Endothelial cell of umbilical vein (primary cell): ENCODE measurements around the gene ADAMTSL2. TPM values are rescaled to one million over a fixed set of nuclear protein-coding genes. Genes with fewer than 3 reads are reported as not detected.

Source experiments
- BruUV-seq: library from RNA; stranded (reverse); fragments of 400-500 nt; replicated peaks from 2 replicates; lab custom pipeline; 2021; lab: Mats Ljungman, UMichigan
- CTCF ChIA-PET: fragments of 300-600, 350-600 bp; sonication (Branson Sonifier 250); formaldehyde crosslinking; loops from one replicate; lab custom pipeline; 2021; ENCODE audit warnings: antibody characterized with exemption, inconsistent platforms; lab: Charles Lee
- POLR2A ChIA-PET: fragments of 300-600, 350-600 bp; sonication (Branson Sonifier 250); formaldehyde crosslinking; loops from one replicate; lab custom pipeline; 2021; ENCODE audit warnings: antibody characterized with exemption, inconsistent platforms; lab: Charles Lee
- DNase-seq: peaks from one replicate; pipeline ENCODE4 v3.0.0-alpha.2; 2011; ENCODE audit warnings: low read depth, low spot score
- FAIRE-seq: peaks from 2 replicates; lab custom pipeline; 2011; peaks lifted over from hg19 to GRCh38; lab: Jason Lieb, UNC
- H2AFZ ChIP-seq: 2 replicates; pipeline ENCODE4 v1.6.0; 2012; ENCODE audit warnings: low read depth, low read length, control low read depth, inconsistent platforms
- H3K27ac ChIP-seq: 2 replicates; pipeline ENCODE4 v1.5.1; 2011; ENCODE audit warnings: low read depth, mild to moderate bottlenecking, control low read depth, low read length, moderate library complexity; ENCODE audit not compliant: insufficient read depth
- H3K27me3 ChIP-seq, 2 experiments: 2 replicates each; pipeline versions ENCODE4 v1.6.0 to v1.6.1; 2011; ENCODE audit warnings: low read length in 2 of 2, mixed read lengths in 1 of 2; ENCODE audit not compliant: control insufficient read depth in 2 of 2, insufficient read depth in 2 of 2
- H3K36me3 ChIP-seq, 2 experiments: 2 replicates in 1 of 2; 3 replicates in 1 of 2; pipeline ENCODE4 v1.5.1; 2011; ENCODE audit warnings: low read length in 2 of 2, mild to moderate bottlenecking in 1 of 2, moderate library complexity in 1 of 2; ENCODE audit not compliant: control insufficient read depth in 2 of 2, insufficient read depth in 2 of 2; ENCODE audit errors: extremely low read depth in 1 of 2
- H3K4me1 ChIP-seq: 3 replicates; pipeline ENCODE4 v1.5.1; 2011; ENCODE audit warnings: mild to moderate bottlenecking, low read length; ENCODE audit not compliant: control insufficient read depth, insufficient read depth; ENCODE audit errors: extremely low read depth
- H3K4me2 ChIP-seq: 2 replicates; pipeline ENCODE4 v1.6.1; 2011; ENCODE audit warnings: low read length, control low read depth, mixed read lengths; ENCODE audit not compliant: insufficient read depth
- H3K4me3 ChIP-seq, 3 experiments: fragments of 200-600 bp in 1 of 3; sonication (generic), shearing (Covaris generic) in 1 of 3; replicated peaks in 1 of 3; 2 replicates each; pipeline ENCODE4 v1.5.1; 2011 to 2016; ENCODE audit warnings: control low read depth in 3 of 3, low read length in 3 of 3, mild to moderate bottlenecking in 2 of 3, inconsistent platforms in 1 of 3, low read depth in 1 of 3, moderate library complexity in 1 of 3; ENCODE audit not compliant: insufficient read depth in 1 of 3
- H3K79me2 ChIP-seq: 2 replicates; pipeline ENCODE4 v1.6.0; 2012; ENCODE audit warnings: low read length, inconsistent platforms; ENCODE audit not compliant: control insufficient read depth, insufficient read depth
- H3K9ac ChIP-seq: replicated peaks from 2 replicates; pipeline ENCODE3; 2011; ENCODE audit warnings: low read length, control low read depth; ENCODE audit not compliant: insufficient read depth; ENCODE audit errors: extremely low read depth
- H3K9me1 ChIP-seq: replicated peaks from 3 replicates; pipeline ENCODE4 v1.6.0; 2011; ENCODE audit warnings: mild to moderate bottlenecking, low read length; ENCODE audit not compliant: control insufficient read depth, insufficient read depth; ENCODE audit errors: extremely low read depth
- H3K9me3 ChIP-seq: replicated peaks from 2 replicates; pipeline ENCODE4 v1.5.1; 2012; ENCODE audit warnings: low read length, inconsistent platforms; ENCODE audit not compliant: control insufficient read depth, insufficient read depth
- H4K20me1 ChIP-seq: replicated peaks from 2 replicates; pipeline ENCODE3; 2011; ENCODE audit warnings: mild to moderate bottlenecking, low read length; ENCODE audit not compliant: control insufficient read depth, insufficient read depth; ENCODE audit errors: extremely low read depth
- CTCF ChIP-seq, 2 donors: IDR thresholded peaks; 1 replicate in 1 of 2; 2 replicates in 1 of 2; pipeline ENCODE4 v1.5.1; 2011; ENCODE audit warnings: low read length in 2 of 2, mild to moderate bottlenecking in 2 of 2, moderate library complexity in 2 of 2, control low read depth in 1 of 2, inconsistent platforms in 1 of 2, low read depth in 1 of 2; ENCODE audit not compliant: insufficient read depth in 1 of 2; ENCODE audit errors: extremely low read depth in 1 of 2
- FOS ChIP-seq: IDR thresholded peaks from 2 replicates; pipeline ENCODE4 v1.6.1; 2011; ENCODE audit warnings: mild to moderate bottlenecking, low read length, moderate library complexity, borderline replicate concordance; ENCODE audit not compliant: insufficient read depth
- GATA2 ChIP-seq: IDR thresholded peaks from 2 replicates; pipeline ENCODE4 v1.7.0; 2011; ENCODE audit warnings: low read depth, mild to moderate bottlenecking, moderate library complexity, mixed read lengths, low read length; ENCODE audit not compliant: insufficient read length, insufficient read depth
- MAX ChIP-seq: IDR thresholded peaks from 2 replicates; pipeline ENCODE4 v1.6.1; 2011; ENCODE audit not compliant: insufficient read depth, insufficient read length
- MYC ChIP-seq: IDR thresholded peaks from one replicate; pipeline ENCODE4 v1.6.1; 2011; ENCODE audit warnings: mild to moderate bottlenecking, low read depth, low read length
- dilution Hi-C: fragments of 300-500 bp; cut with MboI; formaldehyde crosslinking; loops from one replicate; pipeline ENCODE4 v1.15.0; 2019; ENCODE audit warnings: low sequenced_read_pairs; ENCODE audit not compliant: extremely low pct_ligation_motif_present
- intact Hi-C: fragments of 100-400 bp; cut with micrococcal nuclease; formaldehyde crosslinking; loops from one replicate; pipeline ENCODE4 v1.10.0; 2022
- polyA plus RNA-seq, 4 experiments: library from polyadenylated mRNA; depleted of rRNA in 3 of 4; stranded (reverse) in 3 of 4; unstranded in 1 of 4; fragments of >200 nt; gene quantifications; 2 replicates each; pipeline versions ENCODE4 v1.2.1 to v1.2.3, GENCODE V29; 2011 to 2012; ENCODE audit warnings: missing spikeins in 1 of 4
- total RNA-seq: library from RNA; stranded (reverse); gene quantifications from 2 replicates; pipeline ENCODE4 v1.2.3, GENCODE V29; 2021

Gene ADAMTSL2
- total and polyA plus RNA-seq, 2 donors (not counting 3 experiments of a cell fraction or from before 2014, with no cell fraction given): not detected

- H3K4me1 ChIP-seq: no peaks in the 10 kb centered on the region
- ChIA-PET POLR2A (no interaction called here), CTCF (no interaction called here)
- intact Hi-C loops: no loop called here
- TF ChIP-seq GATA2 (no peak), MYC (no peak), MAX (no peak), CTCF (IDR thresholded peaks at IDR 0.05; ENCODE audit: extremely low read depth in 1 of 2, insufficient read depth in 1 of 2, low read depth in 1 of 2, low read length in 2 of 2) (no peak), FOS (no peak)
- no peaks in the 10 kb centered on the region for H3K36me3 ChIP-seq
- H2AFZ ChIP-seq: no peak overlapping the region
- no peaks in the 10 kb centered on the region for H3K9me1 ChIP-seq
- BruUV-seq: no TSS peak
- no peak overlapping the region for H3K4me3 ChIP-seq
- no peaks in the 10 kb centered on the region for H4K20me1 ChIP-seq
- no peak overlapping the region for H3K4me2 ChIP-seq
- H3K9ac ChIP-seq: no peak overlapping the region
- H3K27me3 ChIP-seq: peaks cover 3 to 4% of the 10 kb centered on the region in 2 experiments
- no peaks in the 10 kb centered on the region for H3K9me3 ChIP-seq
- dilution Hi-C loops: no loop called here
- no peak overlapping the region for H3K27ac ChIP-seq
- no peak for FAIRE-seq
- no peaks in the 10 kb centered on the region for H3K79me2 ChIP-seq
- DNase-seq: no peak
These were observed 88.1 kb downstream of the ADAMTSL2 start for GRCh38 chr9:133622555-133622954.

Other genes with a start within 250 kb of the ADAMTSL2 start
- 16.0 and 16.4 TPM in 2 replicates for gene SURF6, start 198.5 kb upstream of the ADAMTSL2 start, total RNA-seq
- 4.9 TPM in 2 replicates for gene SURF6, start 198.5 kb upstream of the ADAMTSL2 start, polyA plus RNA-seq
- 26.7 and 27.4 TPM in 2 replicates for gene MED22, start 186.6 kb upstream of the ADAMTSL2 start, total RNA-seq
- gene MED22, start 186.6 kb upstream of the ADAMTSL2 start, polyA plus RNA-seq: 25.7 and 29.5 TPM in 2 replicates
- gene RPL7A, start 186.5 kb upstream of the ADAMTSL2 start, total RNA-seq: 2,043 and 2,112 TPM in 2 replicates
- 2,090 and 2,329 TPM in 2 replicates for gene RPL7A, start 186.5 kb upstream of the ADAMTSL2 start, polyA plus RNA-seq
- gene SURF1, start 178.2 kb upstream of the ADAMTSL2 start, total RNA-seq: 12.0 and 22.8 TPM in 2 replicates
- gene SURF1, start 178.2 kb upstream of the ADAMTSL2 start, polyA plus RNA-seq: 26.6 and 27.1 TPM in 2 replicates
- 9.3 and 10.6 TPM in 2 replicates for gene SURF2, start 178.2 kb upstream of the ADAMTSL2 start, total RNA-seq
- gene SURF2, start 178.2 kb upstream of the ADAMTSL2 start, polyA plus RNA-seq: 14.2 and 16.9 TPM in 2 replicates
- 216 and 230 TPM in 2 replicates for gene SURF4, start 158.6 kb upstream of the ADAMTSL2 start, total RNA-seq
- gene SURF4, start 158.6 kb upstream of the ADAMTSL2 start, polyA plus RNA-seq: 358 and 360 TPM in 2 replicates
- gene STKLD1, start 158.3 kb upstream of the ADAMTSL2 start, total RNA-seq: 0.77 and 0.85 TPM in 2 replicates
- 0.29 and 0.67 TPM in 2 replicates for gene STKLD1, start 158.3 kb upstream of the ADAMTSL2 start, polyA plus RNA-seq
- gene REXO4, start 116.7 kb upstream of the ADAMTSL2 start, total RNA-seq: 27.0 and 29.5 TPM in 2 replicates
- gene REXO4, start 116.7 kb upstream of the ADAMTSL2 start, polyA plus RNA-seq: 16.9 and 19.5 TPM in 2 replicates
- 1.4 and 2.5 TPM in 2 replicates for gene ADAMTS13, start 112.3 kb upstream of the ADAMTSL2 start, total RNA-seq
- 1.5 and 1.8 TPM in 2 replicates for gene ADAMTS13, start 112.3 kb upstream of the ADAMTSL2 start, polyA plus RNA-seq
- gene CACFD1, start 74.7 kb upstream of the ADAMTSL2 start, total RNA-seq: 9.7 and 9.8 TPM in 2 replicates
- 11.5 and 14.0 TPM in 2 replicates for gene CACFD1, start 74.7 kb upstream of the ADAMTSL2 start, polyA plus RNA-seq
- 35.7 and 39.0 TPM in 2 replicates for gene SLC2A6, start 55.6 kb upstream of the ADAMTSL2 start, total RNA-seq
- 39.6 and 56.1 TPM in 2 replicates for gene SLC2A6, start 55.6 kb upstream of the ADAMTSL2 start, polyA plus RNA-seq
- gene MYMK, start 9.7 kb upstream of the ADAMTSL2 start, total RNA-seq: not detected in 2 replicates
- gene MYMK, start 9.7 kb upstream of the ADAMTSL2 start, polyA plus RNA-seq: not detected in 2 replicates
- gene FAM163B, start 74.7 kb downstream of the ADAMTSL2 start, total RNA-seq: not detected in 2 replicates
- gene FAM163B, start 74.7 kb downstream of the ADAMTSL2 start, polyA plus RNA-seq: not detected in 2 replicates
- gene DBH, start 101.7 kb downstream of the ADAMTSL2 start, total RNA-seq: not detected in 2 replicates
- gene DBH, start 101.7 kb downstream of the ADAMTSL2 start, polyA plus RNA-seq: not detected in 2 replicates
- gene SARDH, start 203.6 kb downstream of the ADAMTSL2 start, total RNA-seq: 0.30 and 0.44 TPM in 2 replicates
- 0.16 and 0.19 TPM in 2 replicates for gene SARDH, start 203.6 kb downstream of the ADAMTSL2 start, polyA plus RNA-seq